Renal cortex interstitium (tissue), 15 donors: ENCODE measurements around the gene TRIM71. TPM values are rescaled to one million over a fixed set of nuclear protein-coding genes. Genes with fewer than 3 reads are reported as not detected.
"Not testable (repeated sequence)": the region's sequence is repeated elsewhere in the genome, so short reads cannot be mapped to it uniquely, and the experiment has no call there.

ENCODE experiments used
- DNase-seq, 11 donors: peaks; one replicate each; pipeline ENCODE4 v3.0.0-alpha.2; 2013; ENCODE audit warnings: low read depth in 9 of 11, low spot score in 4 of 11; ENCODE audit errors: extremely low read depth in 1 of 11
- long read RNA-seq, 16 experiments: transcript quantifications; one replicate each; lab custom pipeline, GENCODE V29; 2026
- polyA plus RNA-seq, 3 donors: library from polyadenylated mRNA; unstranded; fragments of 120-200 nt; gene quantifications; one replicate each; pipeline ENCODE4 v1.2.1, GENCODE V29; 2013; ENCODE audit not compliant: insufficient read length in 3 of 3

Gene TRIM71
- 1 to 10 TPM; 7.5 to 8.5 (median 8.3) TPM for polyA plus RNA-seq
- long read RNA-seq, donor 1 = 0 reads
- long read RNA-seq, donor 2, full-length matches to known transcripts = 1 of 1 reads
- long read RNA-seq, donor 2, partial matches to known transcripts = 0 of 1 reads
- long read RNA-seq, donor 2, other reads (novel, unspliced or antisense) = 0 of 1 reads
- long read RNA-seq, donor 3, full-length matches to known transcripts = 1 of 1 reads
- long read RNA-seq, donor 3, partial matches to known transcripts = 0 of 1 reads
- long read RNA-seq, donor 3, other reads (novel, unspliced or antisense) = 0 of 1 reads
- long read RNA-seq, donor 4 = 0 reads
- long read RNA-seq, donor 5 = 0 reads
- long read RNA-seq, donor 6, full-length matches to known transcripts = 1 of 1 reads
- long read RNA-seq, donor 6, partial matches to known transcripts = 0 of 1 reads
- long read RNA-seq, donor 6, other reads (novel, unspliced or antisense) = 0 of 1 reads
- long read RNA-seq, donor 7 = 0 reads
- long read RNA-seq, donor 8, full-length matches to known transcripts = 3 of 3 reads
- long read RNA-seq, donor 8, partial matches to known transcripts = 0 of 3 reads
- long read RNA-seq, donor 8, other reads (novel, unspliced or antisense) = 0 of 3 reads
- long read RNA-seq, donor 9 = 0 reads
- long read RNA-seq, donor 10 = 0 reads
- long read RNA-seq, donor 11, full-length matches to known transcripts = 1 of 1 reads
- long read RNA-seq, donor 11, partial matches to known transcripts = 0 of 1 reads
- long read RNA-seq, donor 11, other reads (novel, unspliced or antisense) = 0 of 1 reads
- long read RNA-seq, donor 12, partial matches to known transcripts = 32 of 40 reads
- long read RNA-seq, donor 12, other reads (novel, unspliced or antisense) = 8 of 40 reads
- long read RNA-seq, donor 13, full-length matches to known transcripts = 1 of 1 reads
- long read RNA-seq, donor 13, partial matches to known transcripts = 0 of 1 reads
- long read RNA-seq, donor 13, other reads (novel, unspliced or antisense) = 0 of 1 reads
- long read RNA-seq, donor 14 = 0 reads
- long read RNA-seq, donor 15 = 0 reads
- long read RNA-seq, donor 16, full-length matches to known transcripts = 1 of 1 reads
- long read RNA-seq, donor 16, partial matches to known transcripts = 0 of 1 reads
- long read RNA-seq, donor 16, other reads (novel, unspliced or antisense) = 0 of 1 reads

GRCh38 chr3:32817558-32818228, at the start of gene TRIM71:
Gene TRIM71, plus strand, starts transcription at chr3:32817997. Its CDS starts 84 bp downstream, at chr3:32818081.
- no peak for DNase-seq

GRCh38 chr3:32778389-32778788, 39.4 kb upstream of the TRIM71 start:
- DNase-seq = no peak

- no peak for DNase-seq
These were observed 37.6 kb upstream of the TRIM71 start for GRCh38 chr3:32780071-32780734.

- DNase-seq = peak; percentile 30 to 69 (median 47)
These were observed 37.0 kb upstream of the TRIM71 start for GRCh38 chr3:32780735-32781210.

GRCh38 chr3:32781211-32781968, 36.4 kb upstream of the TRIM71 start:
- peak; percentile 53 to 79 (median 71) for DNase-seq

GRCh38 chr3:32781969-32782270, 35.9 kb upstream of the TRIM71 start:
- DNase-seq = not testable (repeated sequence)

GRCh38 chr3:32782407-32782806, 35.4 kb upstream of the TRIM71 start:
- no peak for DNase-seq

- no peak for DNase-seq
These were observed 26.0 kb upstream of the TRIM71 start for GRCh38 chr3:32791833-32792232.

- DNase-seq = no peak
These were observed 23.1 kb upstream of the TRIM71 start for GRCh38 chr3:32794487-32795308.

GRCh38 chr3:32796384-32796950, 21.3 kb upstream of the TRIM71 start:
- not testable (repeated sequence) for DNase-seq

GRCh38 chr3:32797776-32798175, 20.0 kb upstream of the TRIM71 start:
- DNase-seq = no peak

GRCh38 chr3:32801440-32801839, 16.4 kb upstream of the TRIM71 start:
- not testable (repeated sequence) for DNase-seq

GRCh38 chr3:32813180-32813579, 4.6 kb upstream of the TRIM71 start:
- DNase-seq = peak in 2 of 11 donors; percentile 68 to 72

GRCh38 chr3:32814361-32814760, 3.4 kb upstream of the TRIM71 start:
- DNase-seq = no peak

- DNase-seq = no peak
These were observed 1.9 kb upstream of the TRIM71 start for GRCh38 chr3:32815841-32816438.
